HepG2 (cell line): ENCODE data around the gene RAD51C. TPM values are rescaled to one million over a fixed set of nuclear protein-coding genes. Genes with fewer than 3 reads are reported as not detected.
A peak's percentile ranks its signal among the peaks of the same experiment; 100 is the strongest.

Source experiments
- AFF4 ChIP-seq: sonication (generic); formaldehyde crosslinking; IDR thresholded peaks from 2 replicates; pipeline ENCODE4 v1.4.0; 2020; ENCODE audit warnings: missing genetic modification reagents
- JARID2 ChIP-seq: sonication (generic); formaldehyde crosslinking; IDR thresholded peaks from 2 replicates; pipeline ENCODE4 v1.8.1; 2023; ENCODE audit warnings: missing genetic modification reagents, inconsistent platforms; ENCODE audit not compliant: insufficient replicate concordance
- LCORL ChIP-seq, 2 experiments: fragments of 450-650 bp in 1 of 2; sonication (generic) in 1 of 2; formaldehyde crosslinking in 1 of 2; IDR thresholded peaks; 2 replicates each; pipeline versions ENCODE4 v1.5.0 to v1.6.1; 2017 to 2020; ENCODE audit warnings: antibody characterized with exemption in 1 of 2, missing genetic modification reagents in 1 of 2
- NFE2 ChIP-seq: sonication (generic); formaldehyde crosslinking; IDR thresholded peaks from 2 replicates; pipeline ENCODE4 v1.4.0; 2020; ENCODE audit warnings: missing genetic modification reagents
- RORA ChIP-seq: sonication (generic); formaldehyde crosslinking; IDR thresholded peaks from 2 replicates; pipeline ENCODE4 v1.5.0; 2020; ENCODE audit warnings: mild to moderate bottlenecking, missing genetic modification reagents, moderate library complexity
- RXRB ChIP-seq: IDR thresholded peaks from 2 replicates; pipeline ENCODE4 v1.6.1; 2016; ENCODE audit warnings: borderline replicate concordance, missing genetic modification reagents, missing compliant biosample characterization
- ZBED4 ChIP-seq: sonication (generic); formaldehyde crosslinking; IDR thresholded peaks from 2 replicates; pipeline ENCODE4 v1.4.0; 2020; ENCODE audit warnings: missing genetic modification reagents, borderline replicate concordance
- ZNF232 ChIP-seq: sonication (generic); formaldehyde crosslinking; IDR thresholded peaks from 2 replicates; pipeline ENCODE4 v1.4.0; 2020; ENCODE audit warnings: missing genetic modification reagents, borderline replicate concordance
- ZNF768 ChIP-seq: sonication (generic); formaldehyde crosslinking; IDR thresholded peaks from 2 replicates; pipeline ENCODE4 v1.4.0; 2020; ENCODE audit warnings: missing genetic modification reagents
- ZNF772 ChIP-seq: sonication (generic); formaldehyde crosslinking; IDR thresholded peaks from 2 replicates; pipeline ENCODE4 v1.5.0; 2020; ENCODE audit warnings: mild to moderate bottlenecking, missing genetic modification reagents
- polyA plus RNA-seq, 8 experiments: library from polyadenylated mRNA; depleted of rRNA in 3 of 8; stranded (reverse) in 7 of 8; unstranded in 1 of 8; fragments of >200 nt; fragmentation: Illumina TruSeq in 4 of 8; extraction: Trizol in 4 of 8; gene quantifications; 2 replicates each; pipeline versions ENCODE4 v1.2.1 to v1.2.3, GENCODE V29; 2011 to 2016; ENCODE audit warnings: low read depth in 4 of 8, missing spikeins in 1 of 8, mixed read lengths in 1 of 8; ENCODE audit not compliant: insufficient read depth in 1 of 8
- total RNA-seq, 5 experiments: library from RNA; depleted of rRNA; stranded (reverse); fragments of >200 nt; fragmentation: Illumina TruSeq; extraction: Trizol; gene quantifications; 2 replicates each; pipeline ENCODE4 v1.2.3, GENCODE V29; 2016; ENCODE audit warnings: low read depth in 1 of 5
- TF ChIP-seq, protein P1 (sequence below): sonication (generic); formaldehyde crosslinking; IDR thresholded peaks from 2 replicates; pipeline ENCODE4 v1.5.1; 2020; ENCODE audit warnings: missing genetic modification reagents, mild to moderate bottlenecking, borderline replicate concordance
- TF ChIP-seq, protein P2 (sequence below): sonication (generic); formaldehyde crosslinking; IDR thresholded peaks from 2 replicates; pipeline ENCODE4 v1.8.0; 2023; ENCODE audit warnings: mild to moderate bottlenecking, missing genetic modification reagents
- TF ChIP-seq, protein P3 (sequence below): IDR thresholded peaks from 2 replicates; pipeline ENCODE4 v1.6.1; 2012; ENCODE audit warnings: inconsistent platforms

RAD51C gene
- total and polyA plus RNA-seq, 2 of the 13 experiments (the other 11 are each of a cell fraction or from before 2014, with no cell fraction given), result 38.5 to 106 TPM

DNA sequence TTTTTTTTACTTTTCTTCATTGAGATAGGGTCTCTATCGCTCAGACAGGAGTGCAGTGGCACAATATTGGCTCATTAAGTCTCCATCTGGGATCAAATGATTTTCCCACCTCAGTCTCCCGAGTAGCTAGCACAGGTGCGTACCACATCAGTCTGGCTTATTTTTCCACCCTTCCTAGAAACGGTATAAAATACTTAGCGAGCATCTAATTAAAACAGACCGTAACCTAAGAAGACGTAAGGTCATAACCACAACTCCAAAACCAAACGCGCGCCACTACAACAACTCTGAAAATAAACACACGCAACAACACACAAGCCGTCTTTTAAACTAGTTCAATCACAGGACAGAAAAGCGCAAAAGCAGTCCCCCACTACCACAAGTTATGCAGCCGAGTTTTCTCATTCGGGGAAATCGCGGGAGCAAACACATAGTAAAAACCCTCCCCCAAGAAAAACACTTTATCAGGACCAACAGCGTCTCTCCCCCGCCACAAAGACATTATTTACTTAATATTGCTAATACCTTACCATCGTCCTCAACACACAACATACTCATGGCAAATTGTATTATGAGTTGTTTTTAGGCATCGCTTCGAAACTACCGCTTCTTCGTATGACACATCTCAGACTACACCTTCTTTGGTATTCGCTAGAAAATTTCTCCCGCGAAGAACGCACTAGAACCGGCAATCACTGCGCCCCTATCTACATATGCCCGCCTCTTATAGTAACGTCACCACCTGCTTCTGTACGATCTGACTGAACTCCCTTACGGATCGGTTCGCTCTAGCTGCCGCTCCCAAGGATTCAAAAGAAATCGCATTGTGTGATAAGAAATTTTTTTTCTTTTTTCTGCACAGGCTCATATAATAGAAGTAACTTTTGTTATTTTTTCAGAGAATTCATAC is 33.3 kb upstream of the RAD51C start (continued):
- TF ChIP-seq ZBED4 (CRISPR knock-in tag) (peak; percentile 59; the same call in 1 of the 2 replicates), RXRB (CRISPR knock-in tag) (peak; percentile 80), LCORL (IDR thresholded peaks at IDR 0.05) (peak; percentile 69; the same call in 1 of the 2 replicates), LCORL (CRISPR knock-in tag; IDR thresholded peaks at IDR 0.05) (no peak), ZNF772 (CRISPR knock-in tag) (peak; percentile 79), ZNF768 (no peak; the same call in 1 of the 2 replicates), NFE2 (CRISPR knock-in tag) (no peak), ZNF232 (CRISPR knock-in tag) (peak; percentile 87; the same call in 1 of the 2 replicates), JARID2 (CRISPR knock-in tag) (no peak), AFF4 (peak; percentile 96), RORA (CRISPR knock-in tag) (no peak; the same call in 1 of the 2 replicates)
- TF ChIP-seq, protein P1, sequence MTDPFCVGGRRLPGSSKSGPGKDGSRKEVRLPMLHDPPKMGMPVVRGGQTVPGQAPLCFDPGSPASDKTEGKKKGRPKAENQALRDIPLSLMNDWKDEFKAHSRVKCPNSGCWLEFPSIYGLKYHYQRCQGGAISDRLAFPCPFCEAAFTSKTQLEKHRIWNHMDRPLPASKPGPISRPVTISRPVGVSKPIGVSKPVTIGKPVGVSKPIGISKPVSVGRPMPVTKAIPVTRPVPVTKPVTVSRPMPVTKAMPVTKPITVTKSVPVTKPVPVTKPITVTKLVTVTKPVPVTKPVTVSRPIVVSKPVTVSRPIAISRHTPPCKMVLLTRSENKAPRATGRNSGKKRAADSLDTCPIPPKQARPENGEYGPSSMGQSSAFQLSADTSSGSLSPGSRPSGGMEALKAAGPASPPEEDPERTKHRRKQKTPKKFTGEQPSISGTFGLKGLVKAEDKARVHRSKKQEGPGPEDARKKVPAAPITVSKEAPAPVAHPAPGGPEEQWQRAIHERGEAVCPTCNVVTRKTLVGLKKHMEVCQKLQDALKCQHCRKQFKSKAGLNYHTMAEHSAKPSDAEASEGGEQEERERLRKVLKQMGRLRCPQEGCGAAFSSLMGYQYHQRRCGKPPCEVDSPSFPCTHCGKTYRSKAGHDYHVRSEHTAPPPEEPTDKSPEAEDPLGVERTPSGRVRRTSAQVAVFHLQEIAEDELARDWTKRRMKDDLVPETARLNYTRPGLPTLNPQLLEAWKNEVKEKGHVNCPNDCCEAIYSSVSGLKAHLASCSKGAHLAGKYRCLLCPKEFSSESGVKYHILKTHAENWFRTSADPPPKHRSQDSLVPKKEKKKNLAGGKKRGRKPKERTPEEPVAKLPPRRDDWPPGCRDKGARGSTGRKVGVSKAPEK (CRISPR knock-in tag), result peak; percentile 40; the same call in 1 of the 2 replicates
- TF ChIP-seq, protein P2, sequence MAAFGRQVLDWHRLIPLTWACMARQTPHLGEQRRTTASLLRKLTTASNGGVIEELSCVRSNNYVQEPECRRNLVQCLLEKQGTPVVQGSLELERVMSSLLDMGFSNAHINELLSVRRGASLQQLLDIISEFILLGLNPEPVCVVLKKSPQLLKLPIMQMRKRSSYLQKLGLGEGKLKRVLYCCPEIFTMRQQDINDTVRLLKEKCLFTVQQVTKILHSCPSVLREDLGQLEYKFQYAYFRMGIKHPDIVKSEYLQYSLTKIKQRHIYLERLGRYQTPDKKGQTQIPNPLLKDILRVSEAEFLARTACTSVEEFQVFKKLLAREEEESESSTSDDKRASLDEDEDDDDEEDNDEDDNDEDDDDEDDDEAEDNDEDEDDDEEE, result no peak
- TF ChIP-seq, protein P3, sequence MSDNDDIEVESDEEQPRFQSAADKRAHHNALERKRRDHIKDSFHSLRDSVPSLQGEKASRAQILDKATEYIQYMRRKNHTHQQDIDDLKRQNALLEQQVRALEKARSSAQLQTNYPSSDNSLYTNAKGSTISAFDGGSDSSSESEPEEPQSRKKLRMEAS, result peak; percentile 60; the same call in 1 of the 2 replicates
